IPS-18c (cell line): Measurements from ENCODE around the gene ZNF827.
"Not testable (repeated sequence)": the region's sequence is repeated elsewhere in the genome, so short reads cannot be mapped to it uniquely, and the experiment has no call there.

Experiments
- H3K4me3 ChIP-seq: 2 replicates; pipeline ENCODE4 v1.7.0; 2013; ENCODE audit warnings: low read depth, mild to moderate bottlenecking, low read length, moderate library complexity; ENCODE audit not compliant: insufficient read depth
- H3K9me3 ChIP-seq: one replicate; pipeline ENCODE4 v1.6.1; 2013; ENCODE audit warnings: mild to moderate bottlenecking, low read length, moderate library complexity; ENCODE audit not compliant: control insufficient read depth, insufficient read depth

ZNF827 gene

DNA sequence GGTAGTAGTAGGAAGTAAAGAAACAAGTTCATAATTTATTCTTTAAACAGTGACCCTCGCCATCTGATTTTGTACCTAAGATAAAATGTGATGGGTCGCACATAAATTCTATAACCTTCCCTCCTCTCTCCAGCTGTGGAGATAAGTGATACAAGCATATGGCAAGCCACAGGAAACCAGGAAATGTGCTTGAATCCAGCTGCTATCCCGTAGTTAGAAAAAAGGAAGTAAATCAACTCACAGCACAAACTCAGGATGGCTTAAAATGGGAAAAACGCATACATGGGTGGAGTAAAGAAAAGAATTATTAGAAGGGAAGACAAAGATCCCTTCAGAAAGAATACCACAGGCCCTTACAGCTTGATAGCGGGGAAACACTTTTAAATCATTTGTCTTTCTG lies 78.2 kb downstream of the ZNF827 start:
- no peak overlapping the region for H3K4me3 ChIP-seq

DNA sequence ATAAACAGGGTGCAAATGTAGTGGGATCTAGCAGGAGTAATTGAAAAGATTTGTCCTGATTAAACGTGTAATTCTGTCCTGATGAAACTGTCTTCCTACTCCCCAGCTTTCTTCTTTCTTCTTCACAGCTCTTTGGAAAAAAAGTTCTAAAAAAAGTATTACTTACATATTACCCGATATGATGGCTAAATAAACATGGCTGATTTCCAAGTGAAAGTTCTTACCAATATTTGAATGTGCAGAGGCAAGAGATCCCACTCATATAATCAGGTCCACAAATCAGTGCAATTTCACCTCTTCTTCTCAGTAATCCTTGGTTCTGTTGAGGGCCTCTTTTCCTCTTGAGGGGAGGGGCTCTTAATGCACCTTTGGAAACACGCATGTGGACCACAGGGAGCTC lies 78.7 kb downstream of the ZNF827 start:
- Histone ChIP-seq H3K4me3 (no peak overlapping the region), H3K9me3 (no peaks in the 10 kb centered on the region)

More for the DNA sequence above, 78.2 kb downstream of the ZNF827 start:
- no peaks in the 10 kb centered on the region for H3K9me3 ChIP-seq

DNA sequence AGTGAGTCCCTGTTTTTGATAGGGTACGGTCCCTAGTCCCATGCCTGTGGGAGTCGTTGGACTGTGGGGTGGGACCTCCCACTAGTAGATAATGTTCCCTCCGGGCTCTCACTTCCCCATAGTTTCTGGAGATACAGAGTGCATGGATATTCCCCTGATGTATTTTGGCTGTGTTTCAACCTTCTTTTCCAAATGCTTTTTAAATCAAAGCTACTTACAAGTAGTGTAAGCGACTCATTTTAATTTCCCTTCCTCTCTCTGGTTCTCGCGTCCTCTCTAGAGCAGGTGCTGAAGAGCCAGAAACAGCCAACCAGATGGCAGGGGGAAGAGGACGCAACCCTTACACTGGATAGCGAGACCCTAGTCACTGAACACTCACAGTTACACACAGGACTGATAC lies 79.2 kb downstream of the ZNF827 start:
- no peaks in the 10 kb centered on the region for H3K9me3 ChIP-seq
- no peak overlapping the region for H3K4me3 ChIP-seq

- Histone ChIP-seq H3K4me3 (no peak overlapping the region), H3K9me3 (no peaks in the 10 kb centered on the region)
Observed at GRCh38 chr4:145852256-145852839, 86.3 kb downstream of the ZNF827 start.

- no peak overlapping the region for H3K4me3 ChIP-seq
- no peaks in the 10 kb centered on the region for H3K9me3 ChIP-seq
Observed at GRCh38 chr4:145851511-145852201, 87.0 kb downstream of the ZNF827 start.

- Histone ChIP-seq H3K9me3 (no peaks in the 10 kb centered on the region), H3K4me3 (no peak overlapping the region)
Observed at GRCh38 chr4:145847764-145848163, 90.9 kb downstream of the ZNF827 start.

GRCh38 chr4:145845118-145845517 lies 93.5 kb downstream of the ZNF827 start:
- Histone ChIP-seq H3K4me3 (no peak overlapping the region), H3K9me3 (no peaks in the 10 kb centered on the region)

DNA sequence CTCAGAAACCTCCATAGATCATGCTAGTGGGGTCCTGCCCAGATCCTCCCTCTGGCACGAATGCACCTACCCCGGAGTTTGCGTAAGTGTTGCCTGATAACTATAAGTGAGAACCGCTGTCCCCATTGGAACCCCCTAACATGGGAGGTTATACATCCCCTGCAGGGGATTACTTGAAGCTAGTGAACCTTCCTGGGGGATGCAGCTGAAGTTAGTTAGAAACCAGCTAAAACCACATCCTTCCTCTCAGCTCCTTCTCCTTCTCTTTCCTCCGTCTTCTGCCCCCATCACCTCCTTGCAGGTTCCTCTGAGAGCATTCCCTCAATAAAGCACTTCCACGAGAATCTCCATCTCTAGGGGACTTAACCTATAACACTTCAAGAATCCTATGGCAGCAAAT lies 95.0 kb downstream of the ZNF827 start:
- H3K9me3 ChIP-seq: no peaks in the 10 kb centered on the region
- H3K4me3 ChIP-seq: no peak overlapping the region

DNA sequence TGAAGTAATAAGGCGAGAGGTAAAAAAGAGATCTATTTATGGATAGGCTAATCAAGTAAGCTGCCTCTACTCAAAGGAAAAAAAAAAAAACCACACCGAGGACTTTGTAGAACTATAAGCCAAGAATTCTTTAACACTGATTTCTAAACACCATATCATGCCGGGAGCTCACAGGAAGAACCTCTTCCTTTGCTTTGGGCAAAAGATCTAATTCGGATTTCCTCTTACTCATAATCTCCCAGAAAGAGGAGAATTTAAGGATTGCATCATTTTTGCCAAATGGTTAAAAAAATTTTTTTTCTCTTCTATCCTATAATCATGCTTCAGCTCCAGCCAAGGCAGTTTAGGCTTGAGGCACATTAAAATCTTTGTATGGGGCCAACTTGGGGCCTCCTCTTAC lies 95.5 kb downstream of the ZNF827 start:
- H3K4me3 ChIP-seq: no peak overlapping the region
- H3K9me3 ChIP-seq: no peaks in the 10 kb centered on the region

DNA sequence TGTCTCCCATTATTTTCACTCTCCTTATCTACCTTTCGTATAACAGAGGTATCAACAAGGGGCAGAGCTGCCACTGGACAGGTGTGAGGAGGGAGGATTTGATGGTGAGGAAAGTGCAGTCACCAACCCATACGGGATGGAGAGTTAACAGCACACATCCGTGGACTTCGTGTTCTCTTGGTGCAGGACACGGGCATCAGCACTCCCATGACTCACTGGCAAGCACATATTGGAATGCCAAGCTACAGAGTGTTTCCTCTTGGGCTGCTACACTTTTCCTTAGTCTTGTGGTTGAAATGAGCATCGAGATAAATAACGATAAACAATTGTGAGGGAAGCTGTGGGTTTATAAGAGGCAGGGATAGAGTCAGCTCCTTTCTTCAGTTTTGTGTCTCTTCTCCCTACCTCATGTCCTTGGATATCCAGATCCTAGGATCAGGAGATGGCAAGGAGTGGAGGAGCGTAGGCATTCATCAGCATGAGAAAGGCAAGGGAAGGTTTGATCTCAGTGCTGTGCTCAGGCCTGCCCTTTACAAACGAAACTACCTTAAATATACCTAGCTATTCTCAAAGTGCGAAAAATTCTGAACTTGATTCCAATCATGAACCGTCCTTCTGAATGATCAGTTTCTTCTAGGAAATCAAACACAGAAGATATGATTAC lies 96.3 kb downstream of the ZNF827 start:
- Histone ChIP-seq H3K9me3 (no peaks in the 10 kb centered on the region), H3K4me3 (no peak overlapping the region)

- Histone ChIP-seq H3K4me3 (no peak overlapping the region), H3K9me3 (no peaks in the 10 kb centered on the region)
Observed at GRCh38 chr4:145840801-145841200, 97.8 kb downstream of the ZNF827 start.

- no peak overlapping the region for H3K4me3 ChIP-seq
- no peaks in the 10 kb centered on the region for H3K9me3 ChIP-seq
Observed at GRCh38 chr4:145840162-145840768, 98.4 kb downstream of the ZNF827 start.

DNA sequence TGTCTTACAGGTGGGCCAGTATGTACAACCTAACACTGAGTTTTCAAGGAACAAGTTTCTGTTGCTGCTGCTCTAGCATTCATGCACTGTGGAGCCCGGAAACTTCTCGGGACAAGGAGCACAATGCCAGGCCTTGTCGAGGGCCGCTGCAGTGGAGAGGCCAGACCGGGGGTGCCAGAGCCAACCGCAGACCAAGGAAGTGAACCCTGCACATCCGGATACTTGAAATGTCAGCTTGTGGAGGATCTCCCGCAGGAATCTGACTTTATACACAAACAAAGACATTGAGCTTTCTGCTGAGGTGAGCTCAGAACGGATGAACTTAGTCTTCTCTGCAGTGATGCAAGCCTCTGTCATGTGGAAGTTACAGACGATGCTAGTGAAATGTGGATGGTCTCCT lies 99.5 kb downstream of the ZNF827 start:
- no peaks in the 10 kb centered on the region for H3K9me3 ChIP-seq
- H3K4me3 ChIP-seq: no peak overlapping the region

DNA sequence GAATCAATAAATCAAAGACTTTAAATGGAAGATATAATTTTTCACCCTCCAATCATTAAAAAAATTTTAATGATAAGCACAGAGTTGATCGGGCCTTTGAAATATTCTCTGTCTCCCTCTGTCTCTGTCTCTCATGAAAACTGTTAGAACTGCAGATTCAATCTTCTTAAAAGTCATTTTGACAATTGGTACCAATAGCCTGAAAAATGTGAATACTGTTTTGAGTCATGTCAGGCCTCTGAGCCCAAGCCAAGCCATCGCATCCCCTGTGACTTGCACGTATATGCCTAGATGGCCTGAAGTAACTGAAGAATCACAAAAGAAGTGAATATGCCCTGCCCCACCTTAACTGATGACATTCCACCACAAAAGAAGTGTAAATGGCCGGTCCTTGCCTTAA lies 106.2 kb downstream of the ZNF827 start:
- not testable (repeated sequence) for H3K9me3 ChIP-seq, H3K4me3 ChIP-seq

DNA sequence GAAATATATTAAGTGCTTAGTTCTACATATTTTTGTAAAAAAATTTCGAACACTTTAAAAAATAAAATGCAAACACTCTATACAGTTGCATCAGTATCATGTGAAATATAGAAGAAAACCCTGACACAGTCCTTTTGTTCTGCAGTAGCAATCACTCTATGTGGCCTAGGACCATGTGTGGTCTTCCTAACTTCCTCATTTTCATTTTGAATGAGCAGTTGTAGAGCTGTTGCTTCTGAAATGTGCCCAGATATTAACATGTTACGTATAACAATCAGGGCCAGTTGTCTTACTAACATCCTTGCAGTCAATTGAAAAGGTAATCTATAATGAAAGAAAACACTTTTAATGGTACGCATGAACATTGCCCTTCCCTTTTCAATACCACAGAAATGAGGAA lies 107.9 kb downstream of the ZNF827 start:
- Histone ChIP-seq H3K9me3 (no peaks in the 10 kb centered on the region), H3K4me3 (no peak overlapping the region)

- H3K9me3 ChIP-seq: no peaks in the 10 kb centered on the region
- no peak overlapping the region for H3K4me3 ChIP-seq
Observed at GRCh38 chr4:145829629-145830395, 108.8 kb downstream of the ZNF827 start.

GRCh38 chr4:145828802-145829485 lies 109.7 kb downstream of the ZNF827 start:
- Histone ChIP-seq H3K9me3 (no peaks in the 10 kb centered on the region), H3K4me3 (no peak overlapping the region)
